Liver (tissue), 9 donors: ENCODE results near the gene NMNAT2. TPM values are rescaled to one million over a fixed set of nuclear protein-coding genes. Genes with fewer than 3 reads are reported as not detected.

Experiments used
- DNase-seq: peaks from one replicate; pipeline ENCODE4 v3.0.0-alpha.2; 2017; ENCODE audit warnings: low spot score
- H3K27ac ChIP-seq, 2 donors: one replicate each; pipeline ENCODE4 v1.7.0; 2013; ENCODE audit warnings: inconsistent platforms in 2 of 2, low read length in 2 of 2, control low read depth in 1 of 2, low read depth in 1 of 2, mild to moderate bottlenecking in 1 of 2
- H3K27me3 ChIP-seq, 4 donors: one replicate each; pipeline versions ENCODE4 v1.6.1 to v1.7.0; 2013; ENCODE audit warnings: low read length in 3 of 4, inconsistent platforms in 1 of 4, mild to moderate bottlenecking in 1 of 4, moderate library complexity in 1 of 4; ENCODE audit not compliant: control insufficient read depth in 4 of 4, insufficient read depth in 4 of 4
- H3K36me3 ChIP-seq, 4 donors: one replicate each; pipeline versions ENCODE4 v1.6.1 to v1.7.0; 2013; ENCODE audit warnings: low read length in 3 of 4, mild to moderate bottlenecking in 3 of 4, low read depth in 1 of 4, moderate library complexity in 1 of 4; ENCODE audit not compliant: control insufficient read depth in 4 of 4, insufficient read depth in 3 of 4
- H3K4me1 ChIP-seq, 4 donors: one replicate each; pipeline versions ENCODE4 v1.6.1 to v1.7.0; 2013; ENCODE audit warnings: low read length in 3 of 4, mild to moderate bottlenecking in 3 of 4, moderate library complexity in 1 of 4; ENCODE audit not compliant: control insufficient read depth in 4 of 4, insufficient read depth in 4 of 4
- H3K4me3 ChIP-seq, 3 donors: one replicate each; pipeline versions ENCODE4 v1.6.1 to v1.7.0; 2013; ENCODE audit warnings: low read length in 3 of 3, control low read depth in 1 of 3, low read depth in 1 of 3, mild to moderate bottlenecking in 1 of 3
- H3K9ac ChIP-seq, 2 donors: one replicate each; pipeline ENCODE4 v1.7.0; 2013; ENCODE audit warnings: low read length in 2 of 2, mild to moderate bottlenecking in 2 of 2, moderate library complexity in 2 of 2, control low read depth in 1 of 2, low read depth in 1 of 2
- H3K9me3 ChIP-seq, 4 donors: one replicate each; pipeline versions ENCODE4 v1.6.1 to v1.7.0; 2013; ENCODE audit warnings: low read length in 3 of 4; ENCODE audit not compliant: control insufficient read depth in 4 of 4
- EGR1 ChIP-seq, 2 donors: IDR thresholded peaks; 2 replicates each; pipeline ENCODE4 v1.6.1; 2016 to 2018; ENCODE audit warnings: antibody characterized with exemption in 2 of 2, low read depth in 2 of 2
- FOXA1 ChIP-seq: IDR thresholded peaks from 2 replicates; pipeline ENCODE4 v1.6.1; 2016; ENCODE audit warnings: antibody characterized with exemption
- FOXA2 ChIP-seq: IDR thresholded peaks from 2 replicates; pipeline ENCODE4 v1.6.1; 2016; ENCODE audit warnings: antibody characterized with exemption
- HNF4A ChIP-seq, 2 donors: conservative IDR thresholded peaks; 2 replicates each; pipeline ENCODE4 v1.6.1; 2016; ENCODE audit warnings: antibody characterized with exemption in 2 of 2, mild to moderate bottlenecking in 2 of 2
- HNF4G ChIP-seq: IDR thresholded peaks from 2 replicates; pipeline ENCODE4 v1.6.1; 2016; ENCODE audit warnings: antibody characterized with exemption
- JUND ChIP-seq, 2 donors: IDR thresholded peaks; 2 replicates each; pipeline ENCODE4 v1.6.1; 2016; ENCODE audit warnings: antibody characterized with exemption in 2 of 2
- RXRA ChIP-seq, 2 donors: IDR thresholded peaks; 2 replicates each; pipeline ENCODE4 v1.6.1; 2017 to 2018; ENCODE audit warnings: antibody characterized with exemption in 2 of 2, mild to moderate bottlenecking in 1 of 2
- SP1 ChIP-seq: IDR thresholded peaks from 2 replicates; pipeline ENCODE4 v1.6.1; 2018; ENCODE audit warnings: antibody characterized with exemption, mild to moderate bottlenecking
- TAF1 ChIP-seq: conservative IDR thresholded peaks from 2 replicates; pipeline ENCODE4 v1.6.1; 2016; ENCODE audit warnings: antibody characterized with exemption, mild to moderate bottlenecking
- YY1 ChIP-seq: IDR thresholded peaks from 2 replicates; pipeline ENCODE4 v1.6.1; 2016; ENCODE audit warnings: antibody characterized with exemption, mild to moderate bottlenecking
- WGBS: extraction: QIAGEN DNeasy Blood & Tissue Kit; methylation state at CpG from one replicate; pipeline ENCODE4 v1.1.7; 2013; 5-methylcytosine and 5-hydroxymethylcytosine counted together
- polyA plus RNA-seq, 2 donors: library from polyadenylated mRNA; stranded (reverse) in 1 of 2; unstranded in 1 of 2; fragments of 200-250 nt in 1 of 2; fragments of >200 nt in 1 of 2; fragmentation: Nextera tagmentation in 1 of 2; extraction: Ambion mirVana in 1 of 2; gene quantifications; one replicate each; pipeline versions ENCODE4 v1.2.1 to v1.2.3, GENCODE V29; 2013 to 2015
- total RNA-seq, 2 donors: library from RNA; depleted of rRNA; stranded (reverse); fragments of >200 nt; gene quantifications; one replicate each; pipeline ENCODE4 v1.2.3, GENCODE V29; 2014
- TF ChIP-seq, protein P1 (sequence below): IDR thresholded peaks from 2 replicates; pipeline ENCODE4 v1.6.1; 2016; ENCODE audit warnings: antibody characterized with exemption
- TF ChIP-seq, protein P2 (sequence below): IDR thresholded peaks from 2 replicates; pipeline ENCODE4 v1.6.1; 2016; ENCODE audit warnings: antibody characterized with exemption
- TF ChIP-seq, protein P3 (sequence below): fragments of 150-350 bp; IDR thresholded peaks from 2 replicates; pipeline ENCODE4 v1.5.1; 2017; ENCODE audit warnings: improper control_type of control experiment, low read depth, low read length; ENCODE audit not compliant: missing input control
- TF ChIP-seq, protein P4 (sequence below): IDR thresholded peaks from 2 replicates; pipeline ENCODE4 v1.6.1; 2016; ENCODE audit warnings: antibody characterized with exemption
- donor health status: healthy.
- donor health status: healthy.
- donor health status: healthy.
- donor health status: healthy.
- donor health status: healthy.

The NMNAT2 gene
- total and polyA plus RNA-seq, 4 donors = under 0.01 to 0.07 (median 0.05) TPM; not detected in 1

DNA sequence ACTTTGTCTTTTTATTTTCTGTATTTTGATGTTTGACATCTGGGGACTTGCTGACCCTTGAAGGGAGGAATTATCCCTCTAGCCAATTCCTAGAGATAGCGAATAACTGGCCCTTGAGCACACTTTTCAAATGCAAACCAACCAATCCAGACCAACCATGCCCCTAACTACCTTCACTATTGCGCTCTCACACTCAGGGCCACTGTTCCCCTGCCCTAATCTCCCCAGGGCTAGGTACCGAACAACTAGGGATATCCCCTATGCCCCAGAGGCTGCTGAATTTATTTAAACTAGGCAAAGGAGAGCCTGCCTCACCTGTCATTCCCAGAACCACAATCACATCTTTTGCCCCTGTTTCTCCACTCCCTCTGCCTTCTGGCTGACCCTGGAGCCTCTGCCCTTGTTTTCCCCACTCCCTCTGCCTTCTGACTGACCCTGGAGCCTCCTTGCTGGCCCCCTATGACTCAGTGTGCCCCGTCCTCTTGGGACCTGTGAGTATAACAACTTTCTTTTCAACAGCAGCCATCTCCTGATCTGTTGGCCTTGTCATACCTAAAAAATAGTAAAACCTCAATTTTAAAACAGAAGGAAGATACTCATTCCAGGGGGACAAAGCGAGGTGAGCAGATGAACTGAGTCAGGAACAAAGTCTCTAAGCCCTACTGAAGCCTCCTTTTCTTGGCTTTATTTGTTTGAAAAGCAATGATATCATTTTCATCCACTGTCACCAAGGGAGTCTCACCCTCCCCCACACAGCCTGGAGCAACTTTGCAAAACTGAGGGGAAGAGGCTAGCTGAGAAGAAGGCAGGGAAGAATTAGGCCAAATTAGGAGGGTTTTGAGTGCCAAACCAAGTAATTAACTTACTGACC lies 115.5 kb downstream of the NMNAT2 start:
- TF ChIP-seq, protein P1, sequence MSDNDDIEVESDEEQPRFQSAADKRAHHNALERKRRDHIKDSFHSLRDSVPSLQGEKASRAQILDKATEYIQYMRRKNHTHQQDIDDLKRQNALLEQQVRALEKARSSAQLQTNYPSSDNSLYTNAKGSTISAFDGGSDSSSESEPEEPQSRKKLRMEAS = no peak
- no peak for TF ChIP-seq YY1
- TF ChIP-seq TAF1 = no peak
- TF ChIP-seq, protein P2, sequence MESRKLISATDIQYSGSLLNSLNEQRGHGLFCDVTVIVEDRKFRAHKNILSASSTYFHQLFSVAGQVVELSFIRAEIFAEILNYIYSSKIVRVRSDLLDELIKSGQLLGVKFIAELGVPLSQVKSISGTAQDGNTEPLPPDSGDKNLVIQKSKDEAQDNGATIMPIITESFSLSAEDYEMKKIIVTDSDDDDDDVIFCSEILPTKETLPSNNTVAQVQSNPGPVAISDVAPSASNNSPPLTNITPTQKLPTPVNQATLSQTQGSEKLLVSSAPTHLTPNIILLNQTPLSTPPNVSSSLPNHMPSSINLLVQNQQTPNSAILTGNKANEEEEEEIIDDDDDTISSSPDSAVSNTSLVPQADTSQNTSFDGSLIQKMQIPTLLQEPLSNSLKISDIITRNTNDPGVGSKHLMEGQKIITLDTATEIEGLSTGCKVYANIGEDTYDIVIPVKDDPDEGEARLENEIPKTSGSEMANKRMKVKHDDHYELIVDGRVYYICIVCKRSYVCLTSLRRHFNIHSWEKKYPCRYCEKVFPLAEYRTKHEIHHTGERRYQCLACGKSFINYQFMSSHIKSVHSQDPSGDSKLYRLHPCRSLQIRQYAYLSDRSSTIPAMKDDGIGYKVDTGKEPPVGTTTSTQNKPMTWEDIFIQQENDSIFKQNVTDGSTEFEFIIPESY = no peak
- no peak for TF ChIP-seq RXRA (IDR thresholded peaks at IDR 0.05)
- no peak for TF ChIP-seq HNF4A (conservative IDR thresholded peaks at IDR 0.05)
- TF ChIP-seq, protein P3, sequence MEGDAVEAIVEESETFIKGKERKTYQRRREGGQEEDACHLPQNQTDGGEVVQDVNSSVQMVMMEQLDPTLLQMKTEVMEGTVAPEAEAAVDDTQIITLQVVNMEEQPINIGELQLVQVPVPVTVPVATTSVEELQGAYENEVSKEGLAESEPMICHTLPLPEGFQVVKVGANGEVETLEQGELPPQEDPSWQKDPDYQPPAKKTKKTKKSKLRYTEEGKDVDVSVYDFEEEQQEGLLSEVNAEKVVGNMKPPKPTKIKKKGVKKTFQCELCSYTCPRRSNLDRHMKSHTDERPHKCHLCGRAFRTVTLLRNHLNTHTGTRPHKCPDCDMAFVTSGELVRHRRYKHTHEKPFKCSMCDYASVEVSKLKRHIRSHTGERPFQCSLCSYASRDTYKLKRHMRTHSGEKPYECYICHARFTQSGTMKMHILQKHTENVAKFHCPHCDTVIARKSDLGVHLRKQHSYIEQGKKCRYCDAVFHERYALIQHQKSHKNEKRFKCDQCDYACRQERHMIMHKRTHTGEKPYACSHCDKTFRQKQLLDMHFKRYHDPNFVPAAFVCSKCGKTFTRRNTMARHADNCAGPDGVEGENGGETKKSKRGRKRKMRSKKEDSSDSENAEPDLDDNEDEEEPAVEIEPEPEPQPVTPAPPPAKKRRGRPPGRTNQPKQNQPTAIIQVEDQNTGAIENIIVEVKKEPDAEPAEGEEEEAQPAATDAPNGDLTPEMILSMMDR = no peak
- TF ChIP-seq JUND (IDR thresholded peaks at IDR 0.05) = no peak
- WGBS = 94% methylated on average over 5 of the region's 5 CpGs
- no peak overlapping the region for H3K9ac ChIP-seq
- no peaks in the 10 kb centered on the region for H3K36me3 ChIP-seq
- no peaks in the 10 kb centered on the region for H3K9me3 ChIP-seq
- H3K4me3 ChIP-seq = no peak overlapping the region
- no peak overlapping the region for H3K27ac ChIP-seq
- H3K4me1 ChIP-seq = no peaks in the 10 kb centered on the region
- peaks cover 0 to 2% (median 0%) of the 10 kb centered on the region in 4 donors for H3K27me3 ChIP-seq
- no peak for DNase-seq

DNA sequence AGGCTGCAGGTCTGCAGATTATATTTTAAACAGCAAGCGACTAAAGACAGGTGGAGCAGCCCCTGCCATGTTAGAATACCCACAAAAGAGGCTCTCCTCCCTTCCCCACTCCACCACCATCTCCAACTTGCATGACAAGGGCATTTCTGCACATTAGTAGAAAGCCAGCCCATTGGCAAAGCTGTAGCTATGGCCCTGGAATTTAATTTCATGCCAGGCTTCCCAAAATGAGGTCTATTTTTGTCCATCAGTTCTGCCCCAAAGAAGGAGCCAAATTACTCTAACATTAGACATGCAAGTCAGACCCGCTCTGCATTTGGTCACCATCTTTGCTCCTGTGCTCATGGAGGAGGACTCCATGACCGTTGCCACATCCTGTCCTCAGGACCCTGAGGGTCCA lies 116.9 kb downstream of the NMNAT2 start:
- H3K4me1 ChIP-seq = no peaks in the 10 kb centered on the region
- H3K27me3 ChIP-seq = peaks cover 0 to 2% (median 0%) of the 10 kb centered on the region in 4 donors
- H3K27ac ChIP-seq = no peak overlapping the region
- no peak for DNase-seq
- WGBS = 74% methylated on average over 3 of the region's 3 CpGs
- H3K4me3 ChIP-seq = no peak overlapping the region
- H3K36me3 ChIP-seq = no peaks in the 10 kb centered on the region
- TF ChIP-seq SP1 = no peak
- no peak for TF ChIP-seq JUND (IDR thresholded peaks at IDR 0.05)
- TF ChIP-seq YY1 = no peak
- TF ChIP-seq, protein P4, sequence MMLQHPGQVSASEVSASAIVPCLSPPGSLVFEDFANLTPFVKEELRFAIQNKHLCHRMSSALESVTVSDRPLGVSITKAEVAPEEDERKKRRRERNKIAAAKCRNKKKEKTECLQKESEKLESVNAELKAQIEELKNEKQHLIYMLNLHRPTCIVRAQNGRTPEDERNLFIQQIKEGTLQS = no peak
- no peak for TF ChIP-seq FOXA1
- TF ChIP-seq EGR1 (IDR thresholded peaks at IDR 0.05; ENCODE audit: low read depth in 2 of 2) = no peak
- TF ChIP-seq HNF4G = no peak
- TF ChIP-seq HNF4A (conservative IDR thresholded peaks at IDR 0.05) = no peak
- TF ChIP-seq TAF1 = no peak
- TF ChIP-seq FOXA2 = no peak
- TF ChIP-seq, protein P2 = no peak
- TF ChIP-seq, protein P3 = no peak
- TF ChIP-seq, protein P1 = no peak
- no peaks in the 10 kb centered on the region for H3K9me3 ChIP-seq
- H3K9ac ChIP-seq = no peak overlapping the region
